Spleen (tissue), 7 donors: Measurements from ENCODE around the gene LRMDA.

ENCODE experiments used
- POLR2A ChIP-seq, 3 donors: fragments of 450-650 bp; IDR thresholded peaks; one replicate each; pipeline ENCODE4 v1.5.1; 2017; ENCODE audit warnings: antibody characterized with exemption in 3 of 3, mild to moderate bottlenecking in 1 of 3
- POLR2AphosphoS5 ChIP-seq, 3 donors: sonication (generic); formaldehyde crosslinking; IDR thresholded peaks; one replicate each; pipeline ENCODE4 v1.5.1; 2017; ENCODE audit warnings: antibody characterized with exemption in 3 of 3
- TF ChIP-seq, protein P1 (sequence below), 11 experiments: fragments of 200-600 bp in 7 of 11; fragments of 450-650 bp in 4 of 11; sonication (generic) in 4 of 11; IDR thresholded peaks in 8 of 11; conservative IDR thresholded peaks in 3 of 11; 1 replicate in 7 of 11; 2 replicates in 4 of 11; pipeline versions ENCODE4 v1.4.0 to v1.8.0; 2016 to 2021; ENCODE audit warnings: antibody characterized with exemption in 11 of 11, inconsistent platforms in 4 of 11, mild to moderate bottlenecking in 1 of 11
- donor health status: DM: no; HTN: no; CAD: no; lungs with moderate emphysema.
- donor health status: DM: no; HTN: no; CAD: no.
- donor health status: DM: no; HTN: no; CAD: no.

DNA sequence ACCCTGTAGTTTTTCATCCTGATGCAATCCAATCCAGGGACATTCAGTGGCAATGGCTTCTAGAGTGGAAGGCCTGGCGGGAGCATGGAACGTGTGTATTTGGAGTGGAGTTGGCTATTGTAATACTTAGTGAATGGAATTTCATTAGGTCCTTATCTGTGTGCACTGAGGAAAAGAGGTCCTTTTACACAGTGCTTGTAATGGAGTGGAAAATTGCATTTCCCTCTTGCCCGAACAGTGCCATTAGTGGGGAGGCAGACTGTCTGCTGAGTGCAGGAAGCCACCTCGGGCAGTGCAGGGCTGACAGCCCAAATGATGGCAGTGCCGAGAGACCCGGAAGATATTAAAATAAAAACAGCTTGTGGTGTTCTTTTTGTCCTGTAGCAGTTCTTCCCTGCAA is 786.6 kb downstream of the LRMDA start:
- TF ChIP-seq POLR2AphosphoS5 (IDR thresholded peaks at IDR 0.05) (no peak), POLR2A (IDR thresholded peaks at IDR 0.05) (no peak)
- TF ChIP-seq, protein P1, sequence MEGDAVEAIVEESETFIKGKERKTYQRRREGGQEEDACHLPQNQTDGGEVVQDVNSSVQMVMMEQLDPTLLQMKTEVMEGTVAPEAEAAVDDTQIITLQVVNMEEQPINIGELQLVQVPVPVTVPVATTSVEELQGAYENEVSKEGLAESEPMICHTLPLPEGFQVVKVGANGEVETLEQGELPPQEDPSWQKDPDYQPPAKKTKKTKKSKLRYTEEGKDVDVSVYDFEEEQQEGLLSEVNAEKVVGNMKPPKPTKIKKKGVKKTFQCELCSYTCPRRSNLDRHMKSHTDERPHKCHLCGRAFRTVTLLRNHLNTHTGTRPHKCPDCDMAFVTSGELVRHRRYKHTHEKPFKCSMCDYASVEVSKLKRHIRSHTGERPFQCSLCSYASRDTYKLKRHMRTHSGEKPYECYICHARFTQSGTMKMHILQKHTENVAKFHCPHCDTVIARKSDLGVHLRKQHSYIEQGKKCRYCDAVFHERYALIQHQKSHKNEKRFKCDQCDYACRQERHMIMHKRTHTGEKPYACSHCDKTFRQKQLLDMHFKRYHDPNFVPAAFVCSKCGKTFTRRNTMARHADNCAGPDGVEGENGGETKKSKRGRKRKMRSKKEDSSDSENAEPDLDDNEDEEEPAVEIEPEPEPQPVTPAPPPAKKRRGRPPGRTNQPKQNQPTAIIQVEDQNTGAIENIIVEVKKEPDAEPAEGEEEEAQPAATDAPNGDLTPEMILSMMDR (IDR thresholded peaks at IDR 0.05 in 8 of 11, conservative IDR thresholded peaks at IDR 0.05 in 3 of 11): no peak
